HCT116 (cell line): ENCODE measurements around the gene CRCP. TPM values are rescaled to one million over a fixed set of nuclear protein-coding genes. Genes with fewer than 3 reads are reported as not detected.
"Not testable (repeated sequence)": the region's sequence is repeated elsewhere in the genome, so short reads cannot be mapped to it uniquely, and the experiment has no call there.

ENCODE experiments used
- ATAC-seq: fragments of 200-7000 bp; cut with Tn5 transposase; 2 replicates; pipeline ENCODE4 v1.9.1; 2020; ENCODE audit warnings: mild to moderate bottlenecking, moderate library complexity
- BruUV-seq: library from RNA; stranded (reverse); fragments of 400-500 nt; replicated peaks from 2 replicates; lab custom pipeline; 2021; lab: Mats Ljungman, UMichigan
- CTCF ChIA-PET: fragments of 300-600 bp; sonication (Branson Sonifier 250); formaldehyde crosslinking; loops from one replicate; lab custom pipeline; 2021; ENCODE audit warnings: antibody characterized with exemption; lab: Charles Lee
- POLR2A ChIA-PET: fragments of 300-600, 350-600 bp; sonication (Branson Sonifier 250); formaldehyde crosslinking; loops from one replicate; lab custom pipeline; 2021; ENCODE audit warnings: antibody characterized with exemption; lab: Charles Lee
- RAD21 ChIA-PET, 2 experiments: fragments of 300-600 bp; sonication (Branson Sonifier 250); formaldehyde crosslinking; loops; one replicate each; lab custom pipeline; 2023; ENCODE audit warnings: low total read pairs in 2 of 2; ENCODE audit not compliant: uncharacterized antibody in 2 of 2, unreplicated experiment in 2 of 2, low non-redundant PET in 1 of 2; lab: Charles Lee
- DNase-seq: peaks from one replicate; pipeline ENCODE4 v3.0.0-alpha.2; 2010; ENCODE audit warnings: low read depth, low spot score
- H2AFZ ChIP-seq: fragments of 200-600 bp; shearing (Covaris generic), sonication (generic); 2 replicates; pipeline ENCODE4 v1.6.1; 2017; ENCODE audit warnings: low read depth, mixed run types, mixed read lengths, antibody characterized with exemption, low read length; ENCODE audit not compliant: poor library complexity, severe bottlenecking
- H3K27ac ChIP-seq: 2 replicates; pipeline ENCODE4 v1.5.1; 2012; ENCODE audit warnings: low read depth, low read length
- H3K27me3 ChIP-seq: fragments of 200-600 bp; sonication (generic); 2 replicates; pipeline ENCODE4 v1.6.1; 2016; ENCODE audit warnings: mixed run types, low read length, mixed read lengths; ENCODE audit not compliant: insufficient read depth
- H3K36me3 ChIP-seq, 2 experiments: fragments of 200-500 bp in 1 of 2; fragments of 200-600 bp in 1 of 2; sonication (Bioruptor generic) in 1 of 2; sonication (generic) in 1 of 2; 2 replicates each; pipeline versions ENCODE4 v1.5.1 to v1.6.1; 2014 to 2016; ENCODE audit warnings: low read length in 2 of 2, inconsistent platforms in 1 of 2, mixed read lengths in 1 of 2, mixed run types in 1 of 2; ENCODE audit not compliant: insufficient read depth in 2 of 2, control insufficient read depth in 1 of 2
- H3K4me1 ChIP-seq, 2 experiments: fragments of 200-600 bp in 1 of 2; sonication (generic) in 1 of 2; 2 replicates each; pipeline versions ENCODE4 v1.5.1 to v1.6.1; 2012 to 2017; ENCODE audit warnings: low read length in 2 of 2, inconsistent platforms in 1 of 2, mild to moderate bottlenecking in 1 of 2, mixed read lengths in 1 of 2, mixed run types in 1 of 2, moderate library complexity in 1 of 2; ENCODE audit not compliant: insufficient read depth in 2 of 2, control insufficient read depth in 1 of 2
- H3K4me2 ChIP-seq: fragments of 200-600 bp; sonication (generic); 2 replicates; pipeline ENCODE4 v1.6.1; 2017; ENCODE audit warnings: mixed run types, low read length, mixed read lengths
- H3K4me3 ChIP-seq, 2 experiments: fragments of 200-600 bp in 1 of 2; sonication (generic) in 1 of 2; replicated peaks in 1 of 2; 2 replicates each; pipeline ENCODE4 v1.5.1; 2011 to 2016; ENCODE audit warnings: low read length in 2 of 2, control low read depth in 1 of 2, low read depth in 1 of 2, mild to moderate bottlenecking in 1 of 2, mixed read lengths in 1 of 2, mixed run types in 1 of 2
- H3K79me2 ChIP-seq: fragments of 200-600 bp; sonication (generic); 2 replicates; pipeline ENCODE4 v1.6.1; 2017; ENCODE audit warnings: mild to moderate bottlenecking, mixed run types, low read length, moderate library complexity, mixed read lengths; ENCODE audit not compliant: insufficient read depth
- H3K9ac ChIP-seq: fragments of 200-600 bp; sonication (generic); 2 replicates; pipeline ENCODE4 v1.6.1; 2016; ENCODE audit warnings: low read length, mixed read lengths
- H3K9me2 ChIP-seq: fragments of 200-600 bp; sonication (generic), shearing (Covaris generic); 2 replicates; pipeline ENCODE4 v1.6.1; 2017; ENCODE audit warnings: mixed run types, mild to moderate bottlenecking, moderate library complexity; ENCODE audit not compliant: insufficient read depth
- H3K9me3 ChIP-seq, 2 experiments: fragments of 200-500 bp in 1 of 2; fragments of 200-600 bp in 1 of 2; sonication (Bioruptor generic) in 1 of 2; sonication (generic) in 1 of 2; 2 replicates each; pipeline ENCODE4 v1.6.1; 2014 to 2017; ENCODE audit warnings: low read length in 2 of 2, mixed read lengths in 2 of 2, inconsistent platforms in 1 of 2, low read depth in 1 of 2, mild to moderate bottlenecking in 1 of 2, mixed run types in 1 of 2, moderate library complexity in 1 of 2; ENCODE audit not compliant: control insufficient read depth in 1 of 2, insufficient read depth in 1 of 2
- H4K20me1 ChIP-seq: fragments of 200-600 bp; sonication (generic), shearing (Covaris generic); 2 replicates; pipeline ENCODE4 v1.6.1; 2017; ENCODE audit warnings: mixed run types, mild to moderate bottlenecking, moderate library complexity; ENCODE audit not compliant: insufficient read depth
- ATF3 ChIP-seq: IDR thresholded peaks from 2 replicates; pipeline ENCODE4 v1.6.1; 2012
- CBX3 ChIP-seq: IDR thresholded peaks from 2 replicates; pipeline ENCODE4 v1.6.1; 2012; ENCODE audit warnings: low read depth
- CTCF ChIP-seq, 3 experiments: fragments of 200-600 bp in 1 of 3; sonication (generic) in 1 of 3; IDR thresholded peaks in 2 of 3; conservative IDR thresholded peaks in 1 of 3; 2 replicates each; pipeline ENCODE4 v1.5.1; 2012 to 2017; ENCODE audit warnings: low read depth in 2 of 3, low read length in 2 of 3, antibody characterized with exemption in 1 of 3, borderline replicate concordance in 1 of 3, control low read depth in 1 of 3, mild to moderate bottlenecking in 1 of 3, mixed read lengths in 1 of 3, mixed run types in 1 of 3, moderate library complexity in 1 of 3; ENCODE audit not compliant: insufficient read depth in 1 of 3
- ELF1 ChIP-seq: IDR thresholded peaks from 2 replicates; pipeline ENCODE4 v1.6.1; 2012; ENCODE audit warnings: low read depth, borderline replicate concordance
- EZH2 ChIP-seq: fragments of 200-600 bp; sonication (generic); IDR thresholded peaks from 2 replicates; pipeline ENCODE4 v1.6.1; 2017; ENCODE audit warnings: antibody characterized with exemption, mixed run types
- EZH2phosphoT487 ChIP-seq: fragments of 200-600 bp; IDR thresholded peaks from 2 replicates; pipeline ENCODE4 v1.6.1; 2018; ENCODE audit warnings: antibody characterized with exemption, borderline replicate concordance
- FOSL1 ChIP-seq: IDR thresholded peaks from 2 replicates; pipeline ENCODE4 v1.6.1; 2012; ENCODE audit warnings: low read depth
- MAX ChIP-seq: IDR thresholded peaks from 2 replicates; pipeline ENCODE4 v1.6.1; 2012
- POLR2AphosphoS5 ChIP-seq: IDR thresholded peaks from 2 replicates; pipeline ENCODE4 v1.6.1; 2011; ENCODE audit warnings: mild to moderate bottlenecking, low read depth, low read length, moderate library complexity
- RAD21 ChIP-seq: IDR thresholded peaks from 2 replicates; pipeline ENCODE4 v1.6.1; 2012; ENCODE audit warnings: low read depth, mild to moderate bottlenecking
- SIN3A ChIP-seq: IDR thresholded peaks from 2 replicates; pipeline ENCODE4 v1.6.1; 2012; ENCODE audit warnings: low read depth
- SRF ChIP-seq: IDR thresholded peaks from 2 replicates; pipeline ENCODE4 v1.6.1; 2012; ENCODE audit warnings: low read depth
- TCF7L2 ChIP-seq: IDR thresholded peaks from 2 replicates; pipeline ENCODE4 v1.7.0; 2011; ENCODE audit warnings: borderline replicate concordance, inconsistent platforms; ENCODE audit not compliant: insufficient read depth, insufficient read length; ENCODE audit errors: extremely low read depth
- YY1 ChIP-seq: IDR thresholded peaks from 2 replicates; pipeline ENCODE4 v1.6.1; 2011; ENCODE audit warnings: low read length, low read depth, moderate library complexity, mild to moderate bottlenecking; ENCODE audit not compliant: insufficient replicate concordance; ENCODE audit errors: extremely low read depth
- ZBTB33 ChIP-seq: IDR thresholded peaks from 2 replicates; pipeline ENCODE4 v1.6.1; 2011; ENCODE audit warnings: mild to moderate bottlenecking, low read length, moderate library complexity; ENCODE audit not compliant: insufficient replicate concordance; ENCODE audit errors: extremely low read depth
- ZFX ChIP-seq: fragments of 450-650 bp; IDR thresholded peaks from 2 replicates; pipeline ENCODE4 v1.6.1; 2017
- ZNF274 ChIP-seq: fragments of 200-500 bp; sonication (Bioruptor generic); IDR thresholded peaks from 2 replicates; pipeline ENCODE4 v1.6.1; 2014; ENCODE audit warnings: mild to moderate bottlenecking, low read depth, low read length, inconsistent platforms
- intact Hi-C: fragments of 100-400 bp; cut with micrococcal nuclease; formaldehyde crosslinking; loops from 2 replicates; pipeline ENCODE4 v1.10.0; 2022
- total RNA-seq: library from RNA; stranded (reverse); gene quantifications from one replicate; pipeline ENCODE4 v1.2.1, GENCODE V29; 2021; ENCODE audit not compliant: unreplicated experiment

Gene CRCP
- total RNA-seq, 1 experiment from 2014 or later, result 28.4 TPM

- POLR2A ChIA-PET, result no interaction called here
- no peak for ATAC-seq
Measured at GRCh38 chr7:66173856-66174255, 59.2 kb downstream of the CRCP start.

GRCh38 chr7:66175006-66175405 lies 60.4 kb downstream of the CRCP start:
- H3K36me3 ChIP-seq, CTCF ChIA-PET, H3K79me2 ChIP-seq, H3K4me2 ChIP-seq, H2AFZ ChIP-seq, H3K27ac ChIP-seq, H3K9me2 ChIP-seq, POLR2A ChIA-PET, H4K20me1 ChIP-seq, intact Hi-C loops, BruUV-seq, H3K9me3 ChIP-seq, DNase-seq, H3K9ac ChIP-seq, H3K27me3 ChIP-seq, H3K4me1 ChIP-seq, ATAC-seq, H3K4me3 ChIP-seq, RAD21 ChIA-PET: not testable (repeated sequence)

More at GRCh38 chr7:66173856-66174255, 59.2 kb downstream of the CRCP start:
- Histone ChIP-seq H3K4me3 (no peak overlapping the region), H3K79me2 (no peaks in the 10 kb centered on the region), H3K36me3 (no peaks in the 10 kb centered on the region), H4K20me1 (no peaks in the 10 kb centered on the region), H3K27ac (no peak overlapping the region), H3K4me1 (peaks cover 0 to 8% of the 10 kb centered on the region in 2 experiments; a peak in 2 of 4 replicates), H3K9me2 (no peaks in the 10 kb centered on the region), H3K4me2 (no peak overlapping the region), H3K9ac (no peak overlapping the region), H3K27me3 (no peaks in the 10 kb centered on the region), H3K9me3 (no peaks in the 10 kb centered on the region; a peak in 1 of 4 replicates), H2AFZ (no peak overlapping the region)
- RAD21 ChIA-PET, result no interaction called here
- no TSS peak for BruUV-seq
- DNase-seq, result no peak
- intact Hi-C loops, result no loop called here
- CTCF ChIA-PET, result no interaction called here
- TF ChIP-seq EZH2 (no peak), EZH2phosphoT487 (no peak), TCF7L2 (no peak), CTCF (IDR thresholded peaks at IDR 0.05 in 2 of 3, conservative IDR thresholded peaks at IDR 0.05 in 1 of 3; ENCODE audit: borderline replicate concordance in 1 of 3, insufficient read depth in 1 of 3, low read depth in 2 of 3, low read length in 2 of 3) (no peak), SRF (no peak), SIN3A (no peak), RAD21 (no peak), FOSL1 (no peak), POLR2AphosphoS5 (no peak), ELF1 (no peak), ZNF274 (no peak), CBX3 (no peak), YY1 (no peak), ZFX (no peak), ATF3 (no peak), MAX (no peak), ZBTB33 (no peak)
